ENCODE data around the gene RSAD1. TPM values are rescaled to one million over a fixed set of nuclear protein-coding genes. Genes with fewer than 3 reads are reported as not detected.

The RSAD1 gene
- total RNA-seq, 2 donors from 2014 or later, result 39.2 to 44.5 TPM

DNA sequence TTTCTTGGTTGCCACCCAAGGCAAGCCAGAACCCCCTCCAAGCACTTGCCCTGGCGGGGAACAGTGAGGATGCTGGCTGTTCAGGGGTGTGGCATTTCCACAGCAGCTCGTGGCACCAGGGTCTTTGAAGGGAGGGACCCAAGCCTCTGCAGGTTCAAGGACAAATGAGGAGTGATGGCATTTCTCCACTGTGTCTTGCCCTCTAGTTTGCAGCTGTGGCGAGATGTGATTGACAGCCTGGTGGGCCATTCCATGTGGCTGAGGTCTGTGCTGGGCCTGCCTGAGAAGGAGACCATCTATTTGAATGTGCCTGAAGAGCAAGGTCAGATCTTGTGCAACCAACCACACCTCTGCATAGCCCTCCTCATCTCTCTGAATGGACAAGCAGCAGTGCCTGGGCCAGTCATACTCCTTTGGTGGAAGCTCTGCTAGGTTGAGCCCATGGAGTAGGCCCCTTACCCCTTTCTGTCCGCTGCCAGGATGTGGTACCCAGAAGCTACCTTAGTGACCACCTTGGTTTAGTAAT is 49.4 kb downstream of the RSAD1 start:
- 36 to 73% methylated on average over 2 to 4 of the region's 4 CpGs for WGBS, 2 donors
- peaks cover 26% of the 10 kb centered on the region for H3K4me1 ChIP-seq
- H3K4me3 ChIP-seq, result no peak overlapping the region
- H3K9me3 ChIP-seq, result no peaks in the 10 kb centered on the region
- intact Hi-C loops (cut with DNase I), result no loop called here
- no peaks in the 10 kb centered on the region for H3K27me3 ChIP-seq
- TF ChIP-seq POLR2A (IDR thresholded peaks at IDR 0.05), result no peak
- TF ChIP-seq, protein P1, sequence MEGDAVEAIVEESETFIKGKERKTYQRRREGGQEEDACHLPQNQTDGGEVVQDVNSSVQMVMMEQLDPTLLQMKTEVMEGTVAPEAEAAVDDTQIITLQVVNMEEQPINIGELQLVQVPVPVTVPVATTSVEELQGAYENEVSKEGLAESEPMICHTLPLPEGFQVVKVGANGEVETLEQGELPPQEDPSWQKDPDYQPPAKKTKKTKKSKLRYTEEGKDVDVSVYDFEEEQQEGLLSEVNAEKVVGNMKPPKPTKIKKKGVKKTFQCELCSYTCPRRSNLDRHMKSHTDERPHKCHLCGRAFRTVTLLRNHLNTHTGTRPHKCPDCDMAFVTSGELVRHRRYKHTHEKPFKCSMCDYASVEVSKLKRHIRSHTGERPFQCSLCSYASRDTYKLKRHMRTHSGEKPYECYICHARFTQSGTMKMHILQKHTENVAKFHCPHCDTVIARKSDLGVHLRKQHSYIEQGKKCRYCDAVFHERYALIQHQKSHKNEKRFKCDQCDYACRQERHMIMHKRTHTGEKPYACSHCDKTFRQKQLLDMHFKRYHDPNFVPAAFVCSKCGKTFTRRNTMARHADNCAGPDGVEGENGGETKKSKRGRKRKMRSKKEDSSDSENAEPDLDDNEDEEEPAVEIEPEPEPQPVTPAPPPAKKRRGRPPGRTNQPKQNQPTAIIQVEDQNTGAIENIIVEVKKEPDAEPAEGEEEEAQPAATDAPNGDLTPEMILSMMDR (IDR thresholded peaks at IDR 0.05), result no peak
- no peak for ATAC-seq
- no peaks in the 10 kb centered on the region for H3K36me3 ChIP-seq (replicated peaks in 1 of 2; ENCODE audit: insufficient read depth in 1 of 2, low read depth in 2 of 2)
- no peak overlapping the region for H3K27ac ChIP-seq
- no peak for DNase-seq

DNA sequence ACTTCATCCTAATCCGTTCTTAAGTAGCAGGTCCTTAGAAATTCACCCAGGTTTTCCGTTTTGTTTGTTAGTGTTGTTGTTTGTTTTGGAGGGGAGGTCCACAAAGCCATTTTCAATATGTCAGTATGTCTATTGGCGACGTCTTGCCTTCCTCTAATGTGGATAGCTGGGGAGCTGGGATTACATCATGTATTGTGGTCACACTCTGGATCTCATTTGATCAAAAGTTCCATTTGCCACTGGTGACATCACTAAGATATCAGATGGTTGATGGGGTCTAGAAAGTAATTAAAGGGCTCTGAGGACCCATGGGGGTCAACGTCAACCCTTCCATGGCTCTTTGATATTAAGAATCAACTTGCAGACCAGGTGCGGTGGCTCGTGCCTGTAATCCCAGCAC is 51.2 kb downstream of the RSAD1 start:
- Histone ChIP-seq H3K9me3 (no peaks in the 10 kb centered on the region), H3K36me3 (replicated peaks in 1 of 2; ENCODE audit: insufficient read depth in 1 of 2, low read depth in 2 of 2) (no peaks in the 10 kb centered on the region), H3K27ac (no peak overlapping the region), H3K4me1 (peaks cover 42% of the 10 kb centered on the region), H3K27me3 (no peaks in the 10 kb centered on the region), H3K4me3 (no peak overlapping the region)
- DNase-seq, result no peak
- intact Hi-C loops (cut with DNase I), result loop anchor here (5.0 kb wide), 1 partner anchor 48 kb away; no protein-coding TSS in a partner anchor
- TF ChIP-seq, protein P1 (IDR thresholded peaks at IDR 0.05), result no peak
- TF ChIP-seq POLR2A (IDR thresholded peaks at IDR 0.05), result no peak
- ATAC-seq, result no peak
- WGBS, 2 donors, result 86 to 91% methylated on average over 7 of the region's 7 CpGs

DNA sequence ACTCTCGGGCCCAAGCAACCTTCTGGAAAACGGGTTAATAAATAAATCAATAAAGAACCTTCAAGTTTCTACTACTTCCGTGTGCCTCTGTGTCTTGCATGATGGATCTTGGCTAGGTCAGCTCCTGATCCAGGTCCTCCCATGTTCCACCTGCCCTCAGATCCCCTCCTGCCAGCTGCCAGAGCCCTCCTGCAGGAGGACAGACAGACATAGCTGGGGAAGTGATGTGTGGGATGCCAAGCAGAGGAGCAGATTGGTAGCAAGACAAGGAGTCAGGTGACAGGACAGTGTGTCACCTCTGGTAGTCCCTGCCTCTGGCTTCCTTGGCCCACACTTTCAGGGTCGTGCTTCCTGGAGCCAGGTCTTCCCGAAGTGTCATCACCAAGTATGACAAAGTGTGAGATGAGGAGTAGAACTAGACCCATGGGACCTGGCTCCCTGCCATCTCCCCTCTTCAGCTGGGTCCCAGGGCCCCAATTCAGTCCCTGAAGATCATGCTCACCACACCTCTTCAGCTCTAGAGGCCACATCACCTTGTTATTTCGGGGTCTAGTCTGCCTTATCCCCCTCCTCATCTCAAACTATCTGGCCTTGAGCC is 52.9 kb downstream of the RSAD1 start:
- Histone ChIP-seq H3K27ac (peak overlapping the region in 3 of 4 donors; percentile 89 to 96 (median 92)), H3K9me3 (no peaks in the 10 kb centered on the region), H3K4me3 (no peak overlapping the region), H3K4me1 (peaks cover 59% of the 10 kb centered on the region), H3K36me3 (replicated peaks in 1 of 2; ENCODE audit: insufficient read depth in 1 of 2, low read depth in 2 of 2) (no peaks in the 10 kb centered on the region), H3K27me3 (no peaks in the 10 kb centered on the region)
- 18 to 38% methylated on average over 4 to 6 of the region's 6 CpGs for WGBS, 2 donors
- no peak for ATAC-seq
- TF ChIP-seq POLR2A (IDR thresholded peaks at IDR 0.05), result no peak
- TF ChIP-seq, protein P1 (IDR thresholded peaks at IDR 0.05), result no peak
- no peak for DNase-seq
- intact Hi-C loops (cut with DNase I), result loop anchor here (5.0 kb wide), 1 partner anchor 49 kb away; no protein-coding TSS in a partner anchor

DNA sequence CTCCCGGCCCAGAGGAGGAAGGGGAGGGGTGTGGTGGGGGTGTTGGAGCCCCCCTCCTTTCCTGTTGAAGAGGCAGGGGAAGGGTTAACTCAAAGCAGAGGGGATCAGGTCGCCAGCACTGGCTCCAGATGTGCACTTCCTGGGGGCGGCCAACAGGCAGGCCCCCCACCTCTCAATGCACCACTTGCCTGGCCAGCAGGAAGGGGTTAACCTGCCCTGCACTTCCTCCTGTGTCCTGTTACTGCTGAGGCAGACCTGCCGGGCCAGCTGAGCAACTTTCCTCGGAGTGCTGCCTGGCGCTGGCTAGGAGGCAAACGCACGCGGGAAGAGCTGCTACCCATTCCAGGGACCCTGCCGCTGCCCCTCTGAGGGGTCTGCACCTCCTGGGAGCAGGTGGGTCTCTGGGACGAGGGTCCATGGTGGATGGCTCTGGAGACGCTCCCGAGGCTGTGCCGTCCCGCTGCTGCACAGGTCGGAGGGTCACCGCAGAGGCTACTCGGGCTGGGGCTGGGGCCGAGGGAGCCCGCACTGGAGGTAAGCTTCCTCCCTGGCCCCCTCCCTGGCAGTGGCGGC is 53.9 kb downstream of the RSAD1 start, which contains the start of gene EPN3:
Gene EPN3, plus strand, starts transcription at position 284 of the 573 bp plus-strand sequence. CDS start 3,822 bp downstream, outside the sequence.
- Histone ChIP-seq H3K4me1 (peaks cover 69% of the 10 kb centered on the region), H3K27me3 (no peaks in the 10 kb centered on the region), H3K9me3 (no peaks in the 10 kb centered on the region), H3K4me3 (peak within 1 kb of the TSS; percentile 16 to 28), H3K27ac (peak within 1 kb of the TSS; percentile 79 to 96 (median 90)), H3K36me3 (replicated peaks in 1 of 2; ENCODE audit: insufficient read depth in 1 of 2, low read depth in 2 of 2) (peaks cover 0 to 5% of the 10 kb centered on the region in 2 donors)
- ATAC-seq, result peak; percentile 59
- 0% methylated on average over 5 to 21 of the region's 21 CpGs for WGBS, 2 donors
- peak; percentile 28 to 75 (median 55) for TF ChIP-seq POLR2A (IDR thresholded peaks at IDR 0.05)
- TF ChIP-seq, protein P1 (IDR thresholded peaks at IDR 0.05), result peak in 3 of 7 experiments; percentile 31 to 45 (median 31)
- DNase-seq, result peak; percentile 83 to 89 (median 87)
- intact Hi-C loops (cut with DNase I), result loop anchor here (5.0 kb wide), 1 partner anchor 50 kb away; no protein-coding TSS in a partner anchor

Data from body of pancreas (tissue), 4 donors.